Smooth muscle cell (in vitro differentiated cells): ENCODE data around the gene GP9. TPM values are rescaled to one million over a fixed set of nuclear protein-coding genes. Genes with fewer than 3 reads are reported as not detected.

Experiments used
- DNase-seq: peaks from one replicate; lab custom pipeline; 2025; ENCODE audit not compliant: unreplicated experiment; lab: John Stamatoyannopoulos, UW
- H2AFZ ChIP-seq: fragments of 200-600 bp; sonication (generic); 2 replicates; pipeline ENCODE4 v1.6.0; 2016; ENCODE audit warnings: antibody characterized with exemption, low read depth, mild to moderate bottlenecking
- H3F3A ChIP-seq: fragments of 200-600 bp; sonication (generic); 2 replicates; pipeline ENCODE4 v1.6.0; 2017; ENCODE audit warnings: antibody characterized with exemption, low read depth
- H3K27ac ChIP-seq: fragments of 200-600 bp; sonication (generic); 2 replicates; pipeline ENCODE4 v1.5.1; 2016; ENCODE audit warnings: low read depth, mild to moderate bottlenecking
- H3K27me3 ChIP-seq: fragments of 200-600 bp; sonication (generic); 2 replicates; pipeline ENCODE4 v1.6.1; 2016; ENCODE audit warnings: low read depth, mild to moderate bottlenecking
- H3K36me3 ChIP-seq: fragments of 200-600 bp; sonication (generic); 2 replicates; pipeline ENCODE4 v1.5.1; 2016; ENCODE audit warnings: low read depth
- H3K4me1 ChIP-seq: fragments of 200-600 bp; sonication (generic); 2 replicates; pipeline ENCODE4 v1.5.1; 2016; ENCODE audit warnings: low read depth
- H3K4me2 ChIP-seq: fragments of 200-600 bp; sonication (generic); 2 replicates; pipeline ENCODE4 v1.6.0; 2016; ENCODE audit warnings: mild to moderate bottlenecking
- H3K4me3 ChIP-seq: fragments of 200-600 bp; sonication (generic); 2 replicates; pipeline ENCODE4 v1.5.1; 2016; ENCODE audit warnings: mild to moderate bottlenecking
- H3K79me2 ChIP-seq: fragments of 200-600 bp; sonication (generic); 2 replicates; pipeline ENCODE4 v1.6.0; 2016; ENCODE audit warnings: low read depth, mild to moderate bottlenecking
- H3K9ac ChIP-seq: fragments of 200-600 bp; sonication (generic); 2 replicates; pipeline ENCODE4 v1.6.0; 2016; ENCODE audit warnings: low read depth
- H3K9me3 ChIP-seq: fragments of 200-600 bp; sonication (generic); replicated peaks from 2 replicates; pipeline ENCODE4 v1.5.1; 2016; ENCODE audit warnings: low read depth
- H4K20me1 ChIP-seq: fragments of 200-600 bp; sonication (generic); 2 replicates; pipeline ENCODE4 v1.6.0; 2016; ENCODE audit warnings: low read depth
- WGBS: methylation state at CpG from one replicate; pipeline ENCODE4 v1.1.7; 2016; ENCODE audit warnings: low lambda C conversion rate; 5-methylcytosine and 5-hydroxymethylcytosine counted together
- polyA plus RNA-seq: library from polyadenylated mRNA; unstranded; fragments of >200 nt; fragmentation: Nextera tagmentation; extraction: Ambion mirVana; gene quantifications from 2 replicates; pipeline ENCODE4 v1.2.1, GENCODE V29; 2016
- total RNA-seq: library from RNA; depleted of rRNA; stranded (reverse); fragments of >200 nt; gene quantifications from 2 replicates; pipeline ENCODE4 v1.2.3, GENCODE V29; 2014
- TF ChIP-seq, protein P1 (sequence below): fragments of 200-600 bp; sonication (generic); IDR thresholded peaks from 2 replicates; pipeline ENCODE4 v1.5.1; 2017; ENCODE audit warnings: borderline replicate concordance, mild to moderate bottlenecking, antibody characterized with exemption; ENCODE audit not compliant: insufficient read depth, poor library complexity, severe bottlenecking

GP9 gene
- total and polyA plus RNA-seq, 2 experiments from 2014 or later, result not detected

DNA sequence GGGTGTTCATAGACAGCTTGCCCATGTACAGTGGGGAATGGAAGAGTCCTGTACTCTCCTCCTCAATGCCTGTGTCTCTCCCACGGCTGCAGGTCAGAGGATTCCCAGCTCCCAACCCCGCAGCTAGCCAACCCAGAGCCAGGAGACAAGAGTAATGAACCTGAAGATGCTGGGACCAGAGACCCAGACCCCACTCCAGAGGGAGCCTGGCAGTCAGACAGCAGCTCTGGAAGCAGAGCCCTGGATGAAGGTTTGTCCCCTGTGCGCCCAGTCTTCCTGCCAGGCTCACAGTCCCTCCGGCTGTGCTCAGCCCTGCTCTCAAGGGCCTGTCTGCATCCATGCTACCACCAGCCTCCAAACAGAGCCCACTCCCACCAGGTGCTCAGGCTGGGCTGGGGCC is 30.0 kb upstream of the GP9 start:
- H3K4me1 ChIP-seq, result no peaks in the 10 kb centered on the region
- no peaks in the 10 kb centered on the region for H4K20me1 ChIP-seq
- H3K9ac ChIP-seq, result no peak overlapping the region
- no peak overlapping the region for H3K4me2 ChIP-seq
- no peak overlapping the region for H3K27ac ChIP-seq
- H3K27me3 ChIP-seq, result no peaks in the 10 kb centered on the region
- H3K9me3 ChIP-seq, result no peaks in the 10 kb centered on the region
- no peak overlapping the region for H3K4me3 ChIP-seq
- H2AFZ ChIP-seq, result no peak overlapping the region
- TF ChIP-seq, protein P1, sequence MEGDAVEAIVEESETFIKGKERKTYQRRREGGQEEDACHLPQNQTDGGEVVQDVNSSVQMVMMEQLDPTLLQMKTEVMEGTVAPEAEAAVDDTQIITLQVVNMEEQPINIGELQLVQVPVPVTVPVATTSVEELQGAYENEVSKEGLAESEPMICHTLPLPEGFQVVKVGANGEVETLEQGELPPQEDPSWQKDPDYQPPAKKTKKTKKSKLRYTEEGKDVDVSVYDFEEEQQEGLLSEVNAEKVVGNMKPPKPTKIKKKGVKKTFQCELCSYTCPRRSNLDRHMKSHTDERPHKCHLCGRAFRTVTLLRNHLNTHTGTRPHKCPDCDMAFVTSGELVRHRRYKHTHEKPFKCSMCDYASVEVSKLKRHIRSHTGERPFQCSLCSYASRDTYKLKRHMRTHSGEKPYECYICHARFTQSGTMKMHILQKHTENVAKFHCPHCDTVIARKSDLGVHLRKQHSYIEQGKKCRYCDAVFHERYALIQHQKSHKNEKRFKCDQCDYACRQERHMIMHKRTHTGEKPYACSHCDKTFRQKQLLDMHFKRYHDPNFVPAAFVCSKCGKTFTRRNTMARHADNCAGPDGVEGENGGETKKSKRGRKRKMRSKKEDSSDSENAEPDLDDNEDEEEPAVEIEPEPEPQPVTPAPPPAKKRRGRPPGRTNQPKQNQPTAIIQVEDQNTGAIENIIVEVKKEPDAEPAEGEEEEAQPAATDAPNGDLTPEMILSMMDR, result no peak
- 94% methylated on average over 4 of the region's 4 CpGs for WGBS
- no peaks in the 10 kb centered on the region for H3K79me2 ChIP-seq
- no peaks in the 10 kb centered on the region for H3K36me3 ChIP-seq
- no peak for DNase-seq
- no peaks in the 10 kb centered on the region for H3F3A ChIP-seq

DNA sequence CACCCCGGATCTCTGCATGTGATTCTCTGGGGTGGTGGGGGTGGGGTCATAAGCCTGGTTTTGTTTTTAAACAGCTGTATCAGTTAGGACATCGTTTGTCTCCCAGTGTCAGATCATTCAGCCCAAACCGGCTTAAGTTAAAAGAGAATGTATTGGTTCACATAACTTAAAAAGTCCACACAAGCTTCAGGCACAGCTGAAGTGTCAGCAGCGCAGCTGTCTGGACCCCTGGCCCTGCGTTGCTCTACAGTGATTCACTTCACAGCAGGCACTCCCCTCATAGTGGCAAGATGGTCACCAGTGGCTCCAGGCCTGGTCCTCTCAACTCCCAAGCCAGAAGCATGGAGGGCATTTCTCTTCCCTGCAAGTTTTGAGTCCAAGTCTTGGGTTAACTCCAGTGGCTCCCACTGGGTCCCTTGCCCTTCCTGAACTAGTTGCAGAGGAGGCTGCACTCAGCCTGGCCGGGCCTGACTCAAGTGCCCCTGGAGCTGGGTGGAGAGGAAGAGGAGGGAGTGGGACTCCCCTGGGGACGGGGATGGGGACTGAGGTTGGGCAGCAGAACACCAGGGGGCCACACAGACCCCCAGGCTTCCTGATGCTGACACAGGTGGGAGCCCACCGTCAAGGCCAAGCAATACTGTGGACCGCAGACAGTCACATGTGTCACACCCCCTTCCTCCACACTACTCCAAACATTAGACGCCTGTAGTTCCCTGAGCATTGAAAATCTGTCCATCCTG is 28.9 kb upstream of the GP9 start:
- H3K9ac ChIP-seq, result no peak overlapping the region
- H3K79me2 ChIP-seq, result no peaks in the 10 kb centered on the region
- WGBS, result 83% methylated on average over 10 of the region's 10 CpGs
- no peaks in the 10 kb centered on the region for H3K27me3 ChIP-seq
- no peaks in the 10 kb centered on the region for H4K20me1 ChIP-seq
- no peak overlapping the region for H3K27ac ChIP-seq
- no peak overlapping the region for H3K4me3 ChIP-seq
- no peaks in the 10 kb centered on the region for H3K4me1 ChIP-seq
- no peaks in the 10 kb centered on the region for H3K36me3 ChIP-seq
- no peaks in the 10 kb centered on the region for H3F3A ChIP-seq
- no peak overlapping the region for H3K4me2 ChIP-seq
- DNase-seq, result no peak
- no peak overlapping the region for H2AFZ ChIP-seq
- H3K9me3 ChIP-seq, result no peaks in the 10 kb centered on the region
- TF ChIP-seq, protein P1, result no peak

DNA sequence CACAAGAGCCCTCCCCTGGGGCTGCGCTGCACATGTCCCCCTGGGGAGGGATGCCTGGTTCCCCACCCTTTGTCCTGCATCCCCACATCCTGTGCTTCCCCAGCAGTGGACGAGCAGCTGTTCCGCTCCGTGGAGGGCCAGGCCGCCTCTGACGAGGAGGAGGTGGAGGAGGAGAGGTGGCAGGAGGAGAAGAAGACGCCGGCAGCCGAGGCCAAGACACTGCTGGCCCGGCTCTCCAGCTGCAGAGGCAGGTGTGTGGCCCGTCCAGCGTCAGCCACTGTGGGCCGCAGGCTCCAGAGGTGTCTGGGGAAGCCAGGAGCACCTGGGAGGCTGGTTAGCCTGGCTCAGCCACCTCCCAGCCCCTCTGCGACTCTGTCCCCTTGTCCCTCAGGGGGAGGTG is 27.9 kb upstream of the GP9 start:
- no peak overlapping the region for H2AFZ ChIP-seq
- no peak overlapping the region for H3K4me3 ChIP-seq
- no peak overlapping the region for H3K4me2 ChIP-seq
- H4K20me1 ChIP-seq, result no peaks in the 10 kb centered on the region
- H3K27ac ChIP-seq, result no peak overlapping the region
- no peaks in the 10 kb centered on the region for H3K36me3 ChIP-seq
- no peaks in the 10 kb centered on the region for H3K4me1 ChIP-seq
- TF ChIP-seq, protein P1, result no peak
- no peaks in the 10 kb centered on the region for H3F3A ChIP-seq
- no peaks in the 10 kb centered on the region for H3K79me2 ChIP-seq
- no peak for DNase-seq
- WGBS, result 90% methylated on average over 14 of the region's 14 CpGs
- H3K9me3 ChIP-seq, result no peaks in the 10 kb centered on the region
- no peaks in the 10 kb centered on the region for H3K27me3 ChIP-seq
- no peak overlapping the region for H3K9ac ChIP-seq

DNA sequence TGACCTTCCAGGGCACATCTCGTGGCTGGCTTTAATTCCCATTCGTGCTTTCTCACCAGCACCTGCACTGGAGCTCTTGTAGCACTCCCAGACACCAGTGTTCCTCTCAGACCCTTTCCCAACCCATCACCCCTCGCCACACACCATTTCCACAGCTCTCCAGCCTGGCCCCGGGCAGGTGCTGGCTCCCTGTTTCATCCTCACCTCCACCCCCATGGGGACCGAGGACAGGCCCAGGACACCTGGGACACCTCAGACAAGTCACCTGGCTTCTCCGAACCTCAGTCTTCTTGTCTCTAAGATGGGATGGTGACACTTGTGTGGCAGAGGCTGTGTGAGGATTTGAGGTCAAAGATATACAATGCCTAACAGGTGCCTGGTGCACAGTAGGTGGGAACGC is 27.4 kb upstream of the GP9 start:
- Histone ChIP-seq H3K27ac (no peak overlapping the region), H4K20me1 (no peaks in the 10 kb centered on the region), H3K4me1 (no peaks in the 10 kb centered on the region), H3K9ac (no peak overlapping the region), H3K9me3 (no peaks in the 10 kb centered on the region), H3F3A (no peaks in the 10 kb centered on the region), H3K27me3 (no peaks in the 10 kb centered on the region), H3K4me2 (no peak overlapping the region), H3K4me3 (no peak overlapping the region), H3K79me2 (no peaks in the 10 kb centered on the region), H2AFZ (no peak overlapping the region), H3K36me3 (no peaks in the 10 kb centered on the region)
- TF ChIP-seq, protein P1, result no peak
- DNase-seq, result no peak
- WGBS, result 82% methylated on average over 7 of the region's 7 CpGs
